Mesendoderm (in vitro differentiated cells): Measurements from ENCODE around the gene P3H2.
"Not testable (repeated sequence)": the region's sequence is repeated elsewhere in the genome, so short reads cannot be mapped to it uniquely, and the experiment has no call there.

Source experiments
- DNase-seq: peaks from one replicate; pipeline ENCODE4 v3.0.0; 2013
- H2AK5ac ChIP-seq: 2 replicates; pipeline ENCODE4 v1.6.1; 2013; ENCODE audit warnings: low read length, inconsistent platforms
- H2BK120ac ChIP-seq: 2 replicates; pipeline ENCODE4 v1.6.1; 2013; ENCODE audit warnings: low read depth, mild to moderate bottlenecking, low read length, moderate library complexity, mixed read lengths
- H2BK15ac ChIP-seq: replicated peaks from 2 replicates; pipeline ENCODE4 v1.6.1; 2013; ENCODE audit warnings: low read depth, mild to moderate bottlenecking, moderate library complexity
- H2BK5ac ChIP-seq: 2 replicates; pipeline ENCODE4 v1.6.1; 2013; ENCODE audit warnings: low read length, inconsistent platforms
- H3K18ac ChIP-seq: 2 replicates; pipeline ENCODE4 v1.6.1; 2013; ENCODE audit warnings: mild to moderate bottlenecking, low read length, mixed read lengths
- H3K23ac ChIP-seq: one replicate; pipeline ENCODE4 v1.6.1; 2013; ENCODE audit warnings: low read length
- H3K27ac ChIP-seq: 2 replicates; pipeline ENCODE4 v1.5.1; 2013; ENCODE audit warnings: low read depth, mild to moderate bottlenecking, inconsistent platforms, low read length, moderate library complexity
- H3K27me3 ChIP-seq: 2 replicates; pipeline ENCODE4 v1.6.1; 2013; ENCODE audit warnings: low read length, control low read depth, mild to moderate bottlenecking, inconsistent platforms; ENCODE audit not compliant: insufficient read depth, poor library complexity
- H3K36me3 ChIP-seq: 2 replicates; pipeline ENCODE4 v1.6.1; 2013; ENCODE audit warnings: low read length, inconsistent platforms; ENCODE audit not compliant: control insufficient read depth, insufficient read depth
- H3K4ac ChIP-seq: one replicate; pipeline ENCODE4 v1.6.1; 2013; ENCODE audit warnings: low read depth, mild to moderate bottlenecking, low read length, moderate library complexity
- H3K4me1 ChIP-seq: 2 replicates; pipeline ENCODE4 v1.6.1; 2013; ENCODE audit warnings: low read depth, low read length, inconsistent platforms; ENCODE audit not compliant: control insufficient read depth
- H3K4me2 ChIP-seq: 2 replicates; pipeline ENCODE4 v1.6.1; 2013; ENCODE audit warnings: low read length
- H3K4me3 ChIP-seq: 2 replicates; pipeline ENCODE4 v1.5.1; 2013; ENCODE audit warnings: mild to moderate bottlenecking, low read length
- H3K56ac ChIP-seq: one replicate; pipeline ENCODE4 v1.6.1; 2013; ENCODE audit warnings: low read length
- H3K79me1 ChIP-seq: 2 replicates; pipeline ENCODE4 v1.6.1; 2013; ENCODE audit warnings: low read length, inconsistent platforms
- H3K79me2 ChIP-seq: 2 replicates; pipeline ENCODE4 v1.6.1; 2013; ENCODE audit warnings: mild to moderate bottlenecking, low read length; ENCODE audit not compliant: control insufficient read depth, insufficient read depth
- H3K9ac ChIP-seq: 2 replicates; pipeline ENCODE4 v1.6.1; 2013; ENCODE audit warnings: low read length, inconsistent platforms
- H4K5ac ChIP-seq: one replicate; pipeline ENCODE4 v1.6.1; 2013; ENCODE audit warnings: low read length
- H4K8ac ChIP-seq: one replicate; pipeline ENCODE4 v1.6.1; 2013; ENCODE audit warnings: low read depth, mild to moderate bottlenecking, control low read depth, low read length, moderate library complexity
- WGBS: extraction: QIAGEN DNeasy Blood & Tissue Kit; methylation state at CpG from one replicate; pipeline ENCODE4 v1.1.7; 2013; ENCODE audit warnings: low lambda C conversion rate, missing lambda C conversion rate; ENCODE audit not compliant: insufficient coverage; ENCODE audit errors: extremely low coverage; 5-methylcytosine and 5-hydroxymethylcytosine counted together

Gene P3H2

GRCh38 chr3:190149830-190150619 is 29.3 kb upstream of the P3H2 start:
- peak overlapping the region; percentile 100 for H2BK120ac ChIP-seq
- H3K4me2 ChIP-seq: peak overlapping the region; percentile 1
- H2BK15ac ChIP-seq: peak overlapping the region; percentile 67
- peak; percentile 76 for DNase-seq
- H3K9ac ChIP-seq: peak overlapping the region; percentile 74
- H3K79me2 ChIP-seq, H3K4me3 ChIP-seq, H3K27me3 ChIP-seq, H3K4me1 ChIP-seq, H3K36me3 ChIP-seq, H3K79me1 ChIP-seq: not testable (repeated sequence)
- H4K5ac ChIP-seq: peak overlapping the region; percentile 100
- peak overlapping the region; percentile 99 for H2BK5ac ChIP-seq
- no CpG with 5 or more reads among the region's 6 CpGs for WGBS
- H3K27ac ChIP-seq: peak overlapping the region; percentile 99
- H3K23ac ChIP-seq: peak overlapping the region; percentile 66
- peak overlapping the region; percentile 100 for H3K4ac ChIP-seq
- peak overlapping the region; percentile 100 for H3K18ac ChIP-seq
- peak overlapping the region; percentile 91 for H3K56ac ChIP-seq
- peak overlapping the region; percentile 31 for H2AK5ac ChIP-seq
- H4K8ac ChIP-seq: peak overlapping the region; percentile 57

DNA sequence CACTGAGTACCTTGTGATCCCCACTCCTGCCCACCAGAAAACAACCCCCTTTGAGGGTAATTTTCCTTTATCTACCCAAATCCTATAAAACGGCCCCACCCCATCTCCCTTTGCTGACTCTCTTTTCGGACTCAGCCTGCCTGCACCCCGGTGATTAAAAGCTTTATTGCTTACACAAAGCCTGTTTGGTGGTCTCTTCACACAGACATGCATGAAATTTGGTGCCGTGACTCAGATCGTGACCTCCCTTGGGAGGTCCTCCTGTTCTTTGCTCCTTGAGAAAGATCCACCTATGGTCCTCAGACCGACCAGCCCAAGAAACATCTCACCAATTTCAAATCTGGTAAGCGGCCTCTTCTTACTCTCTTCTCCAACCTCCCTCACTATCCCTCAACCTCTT is 24.1 kb upstream of the P3H2 start:
- not testable (repeated sequence) for H3K23ac ChIP-seq, H2BK120ac ChIP-seq, H3K9ac ChIP-seq, H2AK5ac ChIP-seq, H2BK15ac ChIP-seq, H3K4me1 ChIP-seq, H3K36me3 ChIP-seq, H4K5ac ChIP-seq, H3K27me3 ChIP-seq, H3K79me2 ChIP-seq, H3K4me3 ChIP-seq, H4K8ac ChIP-seq, H3K4me2 ChIP-seq, H3K4ac ChIP-seq, DNase-seq, H2BK5ac ChIP-seq, H3K79me1 ChIP-seq
- WGBS: no CpG with 5 or more reads among the region's 7 CpGs
- Histone ChIP-seq H3K56ac (peak overlapping the region; percentile 25), H3K18ac (peak overlapping the region; percentile 9), H3K27ac (peak overlapping the region; percentile 55)

DNA sequence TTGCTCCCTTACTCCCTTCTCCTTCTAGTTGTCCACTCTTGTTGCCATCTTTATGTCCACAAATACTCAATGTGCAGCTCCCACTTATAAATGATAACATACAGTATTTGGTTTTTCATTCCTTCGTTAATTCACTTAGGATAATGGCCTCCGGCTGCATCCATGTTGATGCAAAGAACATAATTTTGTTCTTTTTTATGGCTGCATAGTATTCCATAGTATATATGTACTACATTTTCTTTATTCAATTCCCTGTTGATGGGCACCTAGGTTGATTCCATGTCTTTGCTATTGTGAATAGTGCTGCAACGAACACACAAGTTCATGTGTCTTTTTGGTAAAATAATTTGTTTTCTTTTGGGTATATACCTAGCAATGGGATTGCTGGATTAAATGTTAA is 21.3 kb upstream of the P3H2 start:
- Histone ChIP-seq H3K18ac (no peak overlapping the region), H2BK120ac (no peak overlapping the region), H3K4me2 (no peak overlapping the region), H2BK15ac (no peak overlapping the region), H2BK5ac (no peak overlapping the region), H3K79me1 (no peaks in the 10 kb centered on the region), H3K27ac (no peak overlapping the region), H2AK5ac (no peak overlapping the region), H3K56ac (no peak overlapping the region), H4K8ac (no peak overlapping the region), H3K23ac (no peak overlapping the region), H3K4me3 (no peak overlapping the region), H3K36me3 (no peaks in the 10 kb centered on the region), H4K5ac (no peak overlapping the region), H3K4me1 (no peaks in the 10 kb centered on the region), H3K4ac (no peak overlapping the region), H3K27me3 (no peaks in the 10 kb centered on the region), H3K79me2 (no peaks in the 10 kb centered on the region), H3K9ac (no peak overlapping the region)
- DNase-seq: no peak
- WGBS: no CpG with 5 or more reads among the region's 3 CpGs

DNA sequence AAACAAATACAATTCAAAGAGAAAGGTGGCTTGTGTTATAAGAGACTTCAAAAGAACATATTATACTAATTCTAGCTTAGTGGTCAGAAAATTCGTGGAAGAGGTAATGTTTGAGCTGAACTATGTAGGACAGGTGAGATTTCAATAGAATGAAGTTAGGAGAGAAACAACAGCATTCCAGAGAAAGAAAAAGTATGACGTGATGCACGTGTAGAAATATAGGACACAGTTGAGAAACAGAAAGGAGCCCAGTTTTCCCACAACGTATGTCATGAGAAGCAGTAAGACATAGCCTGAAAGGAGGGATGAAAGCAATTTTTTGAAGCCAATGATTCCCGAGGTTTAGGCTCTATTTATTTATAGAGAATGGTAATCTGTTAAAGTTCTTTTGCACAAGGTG is 18.7 kb upstream of the P3H2 start:
- Histone ChIP-seq H3K36me3 (no peaks in the 10 kb centered on the region), H2AK5ac (no peak overlapping the region), H3K18ac (no peak overlapping the region), H3K4me3 (no peak overlapping the region), H3K4ac (no peak overlapping the region), H3K79me1 (no peaks in the 10 kb centered on the region), H3K56ac (no peak overlapping the region), H2BK5ac (no peak overlapping the region), H3K4me2 (no peak overlapping the region), H2BK120ac (no peak overlapping the region), H3K79me2 (no peaks in the 10 kb centered on the region), H3K27ac (no peak overlapping the region), H4K5ac (no peak overlapping the region), H4K8ac (no peak overlapping the region), H2BK15ac (peak overlapping the region; percentile 64), H3K9ac (no peak overlapping the region), H3K23ac (no peak overlapping the region), H3K4me1 (no peaks in the 10 kb centered on the region), H3K27me3 (no peaks in the 10 kb centered on the region)
- no CpG with 5 or more reads among the region's 5 CpGs for WGBS
- no peak for DNase-seq

DNA sequence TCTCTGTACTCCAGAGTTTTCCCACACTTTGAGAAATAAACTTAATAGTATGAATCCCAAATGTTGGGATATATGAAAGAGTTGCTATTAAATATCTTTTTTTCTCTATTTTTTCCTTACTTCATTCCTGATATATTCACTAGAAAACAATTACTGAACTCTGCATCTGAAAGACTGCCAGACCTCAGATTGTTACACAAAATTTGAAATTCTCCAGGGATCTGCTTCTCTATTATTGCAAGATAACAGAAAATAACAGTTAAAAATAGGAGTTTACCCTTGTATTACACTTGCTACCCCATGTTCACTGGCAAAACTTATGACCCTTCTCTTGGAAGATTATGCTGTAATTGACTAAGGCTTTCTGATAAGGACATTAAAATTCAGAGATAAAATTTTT is 11.7 kb upstream of the P3H2 start:
- H2BK120ac ChIP-seq: no peak overlapping the region
- H4K8ac ChIP-seq: no peak overlapping the region
- H2BK15ac ChIP-seq: no peak overlapping the region
- H3K36me3 ChIP-seq: no peaks in the 10 kb centered on the region
- H2BK5ac ChIP-seq: no peak overlapping the region
- no peaks in the 10 kb centered on the region for H3K79me2 ChIP-seq
- no peak overlapping the region for H3K27ac ChIP-seq
- no peak overlapping the region for H4K5ac ChIP-seq
- H3K4me2 ChIP-seq: no peak overlapping the region
- no peak overlapping the region for H3K4me3 ChIP-seq
- H3K4me1 ChIP-seq: peaks cover 2% of the 10 kb centered on the region
- H3K79me1 ChIP-seq: no peaks in the 10 kb centered on the region
- no peaks in the 10 kb centered on the region for H3K27me3 ChIP-seq
- H3K4ac ChIP-seq: no peak overlapping the region
- no peak overlapping the region for H2AK5ac ChIP-seq
- H3K9ac ChIP-seq: no peak overlapping the region
- H3K18ac ChIP-seq: no peak overlapping the region
- no peak for DNase-seq
- H3K23ac ChIP-seq: no peak overlapping the region
- no peak overlapping the region for H3K56ac ChIP-seq

DNA sequence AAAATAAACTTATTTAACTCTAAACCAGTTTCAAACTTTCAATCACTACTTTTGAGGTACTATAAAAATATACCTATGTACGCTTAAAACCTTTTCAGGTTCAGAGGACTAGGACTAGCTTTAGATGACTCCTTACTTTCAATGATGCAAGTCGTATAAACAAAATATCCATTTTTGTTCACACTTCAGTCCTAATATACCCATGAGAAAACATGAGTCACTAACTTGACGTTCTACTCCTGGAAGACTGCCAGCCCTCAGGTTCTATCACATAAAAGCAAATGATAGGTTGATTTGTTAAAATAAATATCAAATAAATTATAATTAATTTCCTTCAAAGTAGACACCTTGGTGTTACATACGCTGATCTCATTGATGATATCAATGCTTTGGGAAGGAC is 10.6 kb upstream of the P3H2 start:
- Histone ChIP-seq H3K4me1 (peaks cover 2% of the 10 kb centered on the region), H3K18ac (no peak overlapping the region), H3K36me3 (no peaks in the 10 kb centered on the region), H2BK15ac (peak overlapping the region; percentile 74), H3K4me2 (no peak overlapping the region), H3K9ac (no peak overlapping the region), H3K27me3 (no peaks in the 10 kb centered on the region), H2BK5ac (no peak overlapping the region), H2BK120ac (no peak overlapping the region), H3K4me3 (no peak overlapping the region), H4K8ac (no peak overlapping the region), H3K4ac (no peak overlapping the region), H3K27ac (no peak overlapping the region), H3K79me2 (no peaks in the 10 kb centered on the region), H3K79me1 (no peaks in the 10 kb centered on the region), H2AK5ac (no peak overlapping the region), H3K23ac (no peak overlapping the region), H4K5ac (no peak overlapping the region), H3K56ac (no peak overlapping the region)
- no CpG with 5 or more reads among the region's 4 CpGs for WGBS
- DNase-seq: no peak
